Thyroid gland (tissue), 4 donors: ENCODE measurements around the gene EFNA4.

ENCODE experiments used
- POLR2A ChIP-seq, 2 donors: fragments of 450-650 bp; IDR thresholded peaks; one replicate each; pipeline ENCODE4 v1.6.1; 2017; ENCODE audit warnings: antibody characterized with exemption in 2 of 2, mild to moderate bottlenecking in 2 of 2, moderate library complexity in 1 of 2
- TF ChIP-seq, protein P1 (sequence below), 6 experiments: fragments of 200-600 bp in 3 of 6; fragments of 450-650 bp in 3 of 6; sonication (generic) in 3 of 6; IDR thresholded peaks; one replicate each; pipeline ENCODE4 v1.5.1; 2016 to 2019; ENCODE audit warnings: antibody characterized with exemption in 6 of 6, mild to moderate bottlenecking in 2 of 6, inconsistent platforms in 1 of 6, moderate library complexity in 1 of 6

GRCh38 chr1:155094622-155094948 is 31.0 kb downstream of the EFNA4 start:
- TF ChIP-seq, protein P1, sequence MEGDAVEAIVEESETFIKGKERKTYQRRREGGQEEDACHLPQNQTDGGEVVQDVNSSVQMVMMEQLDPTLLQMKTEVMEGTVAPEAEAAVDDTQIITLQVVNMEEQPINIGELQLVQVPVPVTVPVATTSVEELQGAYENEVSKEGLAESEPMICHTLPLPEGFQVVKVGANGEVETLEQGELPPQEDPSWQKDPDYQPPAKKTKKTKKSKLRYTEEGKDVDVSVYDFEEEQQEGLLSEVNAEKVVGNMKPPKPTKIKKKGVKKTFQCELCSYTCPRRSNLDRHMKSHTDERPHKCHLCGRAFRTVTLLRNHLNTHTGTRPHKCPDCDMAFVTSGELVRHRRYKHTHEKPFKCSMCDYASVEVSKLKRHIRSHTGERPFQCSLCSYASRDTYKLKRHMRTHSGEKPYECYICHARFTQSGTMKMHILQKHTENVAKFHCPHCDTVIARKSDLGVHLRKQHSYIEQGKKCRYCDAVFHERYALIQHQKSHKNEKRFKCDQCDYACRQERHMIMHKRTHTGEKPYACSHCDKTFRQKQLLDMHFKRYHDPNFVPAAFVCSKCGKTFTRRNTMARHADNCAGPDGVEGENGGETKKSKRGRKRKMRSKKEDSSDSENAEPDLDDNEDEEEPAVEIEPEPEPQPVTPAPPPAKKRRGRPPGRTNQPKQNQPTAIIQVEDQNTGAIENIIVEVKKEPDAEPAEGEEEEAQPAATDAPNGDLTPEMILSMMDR (IDR thresholded peaks at IDR 0.05): peak in 2 of 6 experiments; percentile 3 to 16
- TF ChIP-seq POLR2A (IDR thresholded peaks at IDR 0.05): no peak
